Esophagus squamous epithelium (tissue), 5 donors: ENCODE data around the gene ADCK1. TPM values are rescaled to one million over a fixed set of nuclear protein-coding genes. Genes with fewer than 3 reads are reported as not detected.

ENCODE experiments used
- DNase-seq: peaks from one replicate; lab custom pipeline; 2025; lab: John Stamatoyannopoulos, UW
- H3K27ac ChIP-seq, 4 donors: fragments of 200-600 bp; sonication (generic); one replicate each; pipeline ENCODE4 v1.5.1; 2016 to 2019; ENCODE audit warnings: mild to moderate bottlenecking in 1 of 4
- H3K27me3 ChIP-seq, 4 donors: fragments of 200-600 bp; sonication (generic); 1 replicate in 3 of 4; 2 replicates in 1 of 4; pipeline versions ENCODE4 v1.5.1 to v1.6.0; 2017 to 2021; ENCODE audit warnings: antibody characterized with exemption in 1 of 4
- H3K36me3 ChIP-seq, 3 donors: fragments of 200-600 bp; sonication (generic); one replicate each; pipeline ENCODE4 v1.5.1; 2016 to 2019
- H3K4me1 ChIP-seq, 3 donors: fragments of 200-600 bp; sonication (generic); one replicate each; pipeline ENCODE4 v1.5.1; 2017 to 2019
- H3K4me3 ChIP-seq, 4 donors: fragments of 200-600 bp; sonication (generic); 1 replicate in 3 of 4; 2 replicates in 1 of 4; pipeline ENCODE4 v1.5.1; 2016 to 2019; ENCODE audit warnings: mild to moderate bottlenecking in 2 of 4, moderate library complexity in 1 of 4
- H3K9me3 ChIP-seq, 3 donors: fragments of 200-600 bp; sonication (generic); one replicate each; pipeline ENCODE4 v1.5.1; 2016 to 2019
- POLR2A ChIP-seq, 4 donors: fragments of 450-650 bp; IDR thresholded peaks; one replicate each; pipeline ENCODE4 v1.6.1; 2017; ENCODE audit warnings: antibody characterized with exemption in 4 of 4, mild to moderate bottlenecking in 4 of 4, moderate library complexity in 3 of 4
- WGBS, 2 donors: methylation state at CpG; one replicate each; pipeline ENCODE4 v1.1.5; 2018; 5-methylcytosine and 5-hydroxymethylcytosine counted together
- intact Hi-C: fragments of 100-400 bp; cut with DNase I; formaldehyde crosslinking; loops from one replicate; pipeline ENCODE4 v1.15.0; 2022
- total RNA-seq, 4 donors: library from RNA; depleted of rRNA; stranded (reverse); fragments of >200 nt; gene quantifications; one replicate each; pipeline ENCODE4 v1.1.0, GENCODE V29; 2016
- TF ChIP-seq, protein P1 (sequence below), 6 experiments: fragments of 450-650 bp in 4 of 6; fragments of 200-600 bp in 2 of 6; sonication (generic) in 2 of 6; IDR thresholded peaks; one replicate each; pipeline ENCODE4 v1.5.1; 2016 to 2019; ENCODE audit warnings: antibody characterized with exemption in 6 of 6, mild to moderate bottlenecking in 4 of 6, moderate library complexity in 4 of 6
- donor health status: DM: yes; HTN: yes; CAD: no.

The ADCK1 gene
- total RNA-seq, 4 donors from 2014 or later = 3.6 to 5.4 (median 4.4) TPM

DNA sequence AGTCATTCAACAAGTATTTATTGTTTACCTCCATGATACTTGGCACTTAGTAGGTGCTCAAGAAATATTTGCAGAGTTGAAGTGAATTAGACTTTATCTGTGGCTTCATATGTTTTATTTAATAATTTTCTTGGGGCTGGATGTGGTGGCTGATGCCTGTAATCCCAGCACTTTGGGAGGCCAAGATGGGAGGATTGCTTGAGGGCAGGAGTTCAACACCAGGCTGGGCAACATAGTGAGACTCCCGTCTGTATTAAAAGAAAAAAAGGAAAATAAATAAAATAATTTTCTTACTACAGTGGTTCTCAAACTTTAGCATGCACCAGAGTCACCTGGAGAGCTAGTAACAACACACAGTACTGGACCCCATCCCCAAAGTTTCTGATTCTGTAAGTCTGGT, 905 bp downstream of the ADCK1 start:
- Histone ChIP-seq H3K4me3 (peak overlapping the region; percentile 63 to 97 (median 84)), H3K27me3 (no peaks in the 10 kb centered on the region), H3K4me1 (peaks cover 0 to 20% (median 5%) of the 10 kb centered on the region in 3 donors), H3K36me3 (no peaks in the 10 kb centered on the region), H3K27ac (peak overlapping the region; percentile 82 to 95 (median 88)), H3K9me3 (no peaks in the 10 kb centered on the region)
- no peak for DNase-seq
- intact Hi-C loops = no loop called here
- WGBS, 2 donors = 47 to 89% methylated on average over 1 of the region's 1 CpG
- TF ChIP-seq, protein P1, sequence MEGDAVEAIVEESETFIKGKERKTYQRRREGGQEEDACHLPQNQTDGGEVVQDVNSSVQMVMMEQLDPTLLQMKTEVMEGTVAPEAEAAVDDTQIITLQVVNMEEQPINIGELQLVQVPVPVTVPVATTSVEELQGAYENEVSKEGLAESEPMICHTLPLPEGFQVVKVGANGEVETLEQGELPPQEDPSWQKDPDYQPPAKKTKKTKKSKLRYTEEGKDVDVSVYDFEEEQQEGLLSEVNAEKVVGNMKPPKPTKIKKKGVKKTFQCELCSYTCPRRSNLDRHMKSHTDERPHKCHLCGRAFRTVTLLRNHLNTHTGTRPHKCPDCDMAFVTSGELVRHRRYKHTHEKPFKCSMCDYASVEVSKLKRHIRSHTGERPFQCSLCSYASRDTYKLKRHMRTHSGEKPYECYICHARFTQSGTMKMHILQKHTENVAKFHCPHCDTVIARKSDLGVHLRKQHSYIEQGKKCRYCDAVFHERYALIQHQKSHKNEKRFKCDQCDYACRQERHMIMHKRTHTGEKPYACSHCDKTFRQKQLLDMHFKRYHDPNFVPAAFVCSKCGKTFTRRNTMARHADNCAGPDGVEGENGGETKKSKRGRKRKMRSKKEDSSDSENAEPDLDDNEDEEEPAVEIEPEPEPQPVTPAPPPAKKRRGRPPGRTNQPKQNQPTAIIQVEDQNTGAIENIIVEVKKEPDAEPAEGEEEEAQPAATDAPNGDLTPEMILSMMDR (IDR thresholded peaks at IDR 0.05) = no peak
- TF ChIP-seq POLR2A (IDR thresholded peaks at IDR 0.05) = no peak

- Histone ChIP-seq H3K27me3 (no peaks in the 10 kb centered on the region), H3K27ac (no peak overlapping the region), H3K4me3 (no peak overlapping the region), H3K36me3 (no peaks in the 10 kb centered on the region), H3K9me3 (no peaks in the 10 kb centered on the region), H3K4me1 (peaks cover 0 to 11% (median 0%) of the 10 kb centered on the region in 3 donors)
- 33 to 63% methylated on average over 1 to 3 of the region's 6 CpGs for WGBS, 2 donors
- intact Hi-C loops = no loop called here
- TF ChIP-seq, protein P1 (IDR thresholded peaks at IDR 0.05) = peak in 2 of 6 experiments; percentile 11 to 45
- TF ChIP-seq POLR2A (IDR thresholded peaks at IDR 0.05) = no peak
- no peak for DNase-seq
These were observed 4.7 kb downstream of the ADCK1 start for GRCh38 chr14:77804592-77804991.

DNA sequence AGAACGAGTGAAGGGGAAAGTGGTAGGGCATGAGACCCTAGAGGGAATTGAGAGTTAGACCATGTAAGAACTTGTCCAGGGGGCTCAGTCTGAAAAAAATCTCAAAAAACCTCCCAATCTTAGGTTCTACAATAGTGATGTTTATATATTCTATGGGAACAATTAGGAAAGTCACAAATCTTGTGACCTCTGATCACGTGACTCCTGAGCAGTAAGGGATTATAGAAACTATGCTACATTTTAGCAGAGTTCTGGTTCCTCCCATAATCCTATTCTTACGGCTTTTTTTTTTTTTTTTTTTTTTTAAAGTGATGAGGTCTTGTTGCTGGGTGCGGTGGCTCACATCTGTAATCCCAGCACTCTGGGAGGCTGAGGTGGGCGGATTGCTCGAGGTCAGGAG, 5.8 kb downstream of the ADCK1 start:
- 83 to 87% methylated on average over 6 of the region's 6 CpGs for WGBS, 2 donors
- Histone ChIP-seq H3K4me3 (no peak overlapping the region), H3K27ac (no peak overlapping the region), H3K27me3 (no peaks in the 10 kb centered on the region), H3K36me3 (no peaks in the 10 kb centered on the region), H3K4me1 (peaks cover 0 to 4% (median 0%) of the 10 kb centered on the region in 3 donors), H3K9me3 (no peaks in the 10 kb centered on the region)
- DNase-seq = no peak
- intact Hi-C loops = no loop called here
- TF ChIP-seq, protein P1 (IDR thresholded peaks at IDR 0.05) = no peak
- TF ChIP-seq POLR2A (IDR thresholded peaks at IDR 0.05) = no peak

DNA sequence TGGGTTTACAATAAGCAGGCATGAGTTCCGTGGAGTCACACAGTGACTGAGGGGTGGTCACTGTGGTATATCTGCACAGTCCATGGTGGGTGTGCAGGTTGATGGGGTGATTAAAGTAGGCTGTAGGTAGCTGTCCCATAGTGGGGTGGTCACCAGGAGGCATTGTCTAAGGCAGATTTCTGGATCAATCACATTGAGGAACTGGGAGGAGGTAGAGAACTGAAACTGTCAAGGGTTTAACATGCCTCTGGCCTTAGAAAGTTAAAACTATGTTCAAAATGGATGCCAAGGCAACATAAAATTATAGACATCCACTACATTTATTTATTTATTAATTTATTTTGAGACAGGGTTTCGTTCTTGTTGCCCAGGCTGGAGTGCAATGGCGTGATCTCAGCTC, 8.3 kb downstream of the ADCK1 start:
- Histone ChIP-seq H3K36me3 (no peaks in the 10 kb centered on the region), H3K27me3 (no peaks in the 10 kb centered on the region), H3K4me3 (no peak overlapping the region), H3K4me1 (no peaks in the 10 kb centered on the region), H3K27ac (no peak overlapping the region), H3K9me3 (no peaks in the 10 kb centered on the region)
- intact Hi-C loops = no loop called here
- DNase-seq = no peak
- no peak for TF ChIP-seq POLR2A (IDR thresholded peaks at IDR 0.05)
- TF ChIP-seq, protein P1 (IDR thresholded peaks at IDR 0.05) = no peak
- 93 to 94% methylated on average over 2 to 3 of the region's 3 CpGs for WGBS, 2 donors

- TF ChIP-seq, protein P1 (IDR thresholded peaks at IDR 0.05) = no peak
- no peak for TF ChIP-seq POLR2A (IDR thresholded peaks at IDR 0.05)
- WGBS, 2 donors = 88 to 90% methylated on average over 1 of the region's 1 CpG
- intact Hi-C loops = no loop called here
These were observed 9.1 kb downstream of the ADCK1 start for GRCh38 chr14:77809011-77809410.

More at GRCh38 chr14:77809011-77809410, 9.1 kb downstream of the ADCK1 start:
- H3K27me3 ChIP-seq = no peaks in the 10 kb centered on the region
- DNase-seq = no peak
- H3K36me3 ChIP-seq = no peaks in the 10 kb centered on the region
- H3K9me3 ChIP-seq = no peaks in the 10 kb centered on the region
- H3K4me1 ChIP-seq = no peaks in the 10 kb centered on the region
- no peak overlapping the region for H3K4me3 ChIP-seq
- H3K27ac ChIP-seq = no peak overlapping the region
